MM.1S (cell line): ENCODE results near the gene PMM2.
"Not testable (repeated sequence)": the region's sequence is repeated elsewhere in the genome, so short reads cannot be mapped to it uniquely, and the experiment has no call there.

Experiments
- DNase-seq: peaks from one replicate; pipeline ENCODE4 v3.0.0-alpha.2; 2015
- H2AFZ ChIP-seq: fragments of 300-600 bp; sonication (generic); 2 replicates; pipeline ENCODE4 v1.6.0; 2016; ENCODE audit warnings: antibody characterized with exemption, low read length
- H3F3A ChIP-seq: fragments of 300-600 bp; sonication (generic); 2 replicates; pipeline ENCODE4 v1.6.1; 2016; ENCODE audit warnings: mild to moderate bottlenecking, antibody characterized with exemption, low read length, moderate library complexity, mixed read lengths; ENCODE audit not compliant: insufficient read depth
- H3K27ac ChIP-seq: fragments of 300-600 bp; sonication (generic); 2 replicates; pipeline ENCODE4 v1.5.1; 2016; ENCODE audit warnings: mild to moderate bottlenecking, low read length
- H3K27me3 ChIP-seq: fragments of 300-600 bp; sonication (generic); replicated peaks from 2 replicates; pipeline ENCODE4 v1.6.0; 2016; ENCODE audit warnings: low read length; ENCODE audit not compliant: insufficient read depth
- H3K36me3 ChIP-seq: fragments of 300-600 bp; sonication (generic); replicated peaks from 2 replicates; pipeline ENCODE4 v1.6.1; 2016; ENCODE audit warnings: mild to moderate bottlenecking, low read length, mixed read lengths; ENCODE audit not compliant: insufficient read depth
- H3K4me1 ChIP-seq: fragments of 300-600 bp; sonication (generic); 2 replicates; pipeline ENCODE4 v1.6.1; 2016; ENCODE audit warnings: low read length, mixed read lengths
- H3K4me2 ChIP-seq: fragments of 300-600 bp; sonication (generic); 2 replicates; pipeline ENCODE4 v1.6.0; 2016; ENCODE audit warnings: low read depth, low read length
- H3K4me3 ChIP-seq: fragments of 300-600 bp; sonication (generic); 2 replicates; pipeline ENCODE4 v1.5.1; 2016; ENCODE audit warnings: low read length, mixed read lengths
- H3K79me2 ChIP-seq: fragments of 300-600 bp; sonication (generic); 2 replicates; pipeline ENCODE4 v1.6.1; 2016; ENCODE audit warnings: mixed run types, low read length, mixed read lengths
- H3K9ac ChIP-seq: fragments of 300-600 bp; sonication (generic); 2 replicates; pipeline ENCODE4 v1.6.1; 2016; ENCODE audit warnings: low read length, mixed read lengths
- H3K9me2 ChIP-seq: fragments of 300-600 bp; sonication (generic); replicated peaks from 2 replicates; pipeline ENCODE4 v1.6.1; 2016; ENCODE audit warnings: mild to moderate bottlenecking, low read length, mixed read lengths; ENCODE audit not compliant: insufficient read depth
- H3K9me3 ChIP-seq: fragments of 300-600 bp; sonication (generic); replicated peaks from 2 replicates; pipeline ENCODE4 v1.6.1; 2016; ENCODE audit warnings: mild to moderate bottlenecking, low read length, mixed read lengths; ENCODE audit not compliant: insufficient read depth
- H4K20me1 ChIP-seq: fragments of 300-600 bp; sonication (generic); 2 replicates; pipeline ENCODE4 v1.6.1; 2016; ENCODE audit warnings: mild to moderate bottlenecking, low read length, moderate library complexity, mixed read lengths; ENCODE audit not compliant: insufficient read depth
- CTCF ChIP-seq: fragments of 300-600 bp; sonication (generic); IDR thresholded peaks from 2 replicates; pipeline ENCODE4 v1.5.1; 2016; ENCODE audit warnings: antibody characterized with exemption, low read length, mixed read lengths
- EZH2 ChIP-seq: fragments of 300-600 bp; sonication (generic); optimal IDR thresholded peaks from 2 replicates; pipeline ENCODE3; 2017; ENCODE audit warnings: low read depth, mild to moderate bottlenecking, antibody characterized with exemption, low read length, mixed read lengths
- EZH2phosphoT487 ChIP-seq: fragments of 300-600 bp; sonication (generic); IDR thresholded peaks from 2 replicates; pipeline ENCODE4 v1.6.1; 2018; ENCODE audit warnings: antibody characterized with exemption, low read length

Gene PMM2

GRCh38 chr16:8869212-8869987, 71.8 kb downstream of the PMM2 start:
- Histone ChIP-seq H3K9me3 (no peaks in the 10 kb centered on the region), H3K4me2 (peak overlapping the region; percentile 64), H3K4me3 (peak overlapping the region; percentile 60), H4K20me1 (no peaks in the 10 kb centered on the region), H3K9ac (peak overlapping the region; percentile 52), H2AFZ (peak overlapping the region; percentile 89), H3K27me3 (no peaks in the 10 kb centered on the region), H3K9me2 (no peaks in the 10 kb centered on the region), H3K79me2 (peaks cover 38% of the 10 kb centered on the region), H3K36me3 (no peaks in the 10 kb centered on the region), H3K27ac (no peak overlapping the region), H3F3A (peaks cover 7% of the 10 kb centered on the region; the same call in 1 of the 2 replicates), H3K4me1 (no peaks in the 10 kb centered on the region; the same call in 1 of the 2 replicates)
- no peak for TF ChIP-seq EZH2phosphoT487
- TF ChIP-seq EZH2, result no peak
- TF ChIP-seq CTCF, result no peak
- no peak for DNase-seq

DNA sequence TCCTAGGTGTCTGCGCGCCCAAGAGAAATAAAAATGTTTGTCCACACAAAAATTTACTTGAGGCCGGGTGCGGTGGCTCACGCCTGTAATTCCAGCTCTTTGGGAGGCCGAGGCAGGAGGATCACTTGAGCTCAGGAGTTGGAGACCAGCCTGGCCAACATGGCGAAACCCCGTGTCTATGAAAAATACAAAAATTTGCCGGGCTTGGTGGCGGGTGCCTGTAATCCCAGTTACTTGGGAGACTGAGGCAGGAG, 72.3 kb downstream of the PMM2 start:
- not testable (repeated sequence) for DNase-seq, H3K27ac ChIP-seq

GRCh38 chr16:8872071-8872470, 74.4 kb downstream of the PMM2 start:
- TF ChIP-seq EZH2 (no peak), EZH2phosphoT487 (no peak), CTCF (no peak)
- no peaks in the 10 kb centered on the region; the same call in 1 of the 2 replicates for H3K4me1 ChIP-seq
- no peak overlapping the region for H3K27ac ChIP-seq

More for the DNA sequence above, 72.3 kb downstream of the PMM2 start:
- H2AFZ ChIP-seq, H3K9ac ChIP-seq, H3K27me3 ChIP-seq, H4K20me1 ChIP-seq, H3K4me1 ChIP-seq, H3K9me2 ChIP-seq, H3K9me3 ChIP-seq, H3F3A ChIP-seq, H3K4me3 ChIP-seq, H3K36me3 ChIP-seq: not testable (repeated sequence)
- Histone ChIP-seq H3K4me2 (peak overlapping the region; percentile 64; the same call in 1 of the 2 replicates), H3K79me2 (peaks cover 33% of the 10 kb centered on the region)

More at GRCh38 chr16:8872071-8872470, 74.4 kb downstream of the PMM2 start:
- Histone ChIP-seq H3K4me3 (no peak overlapping the region), H3K36me3 (no peaks in the 10 kb centered on the region), H3K9ac (no peak overlapping the region), H3K4me2 (no peak overlapping the region), H3K9me3 (no peaks in the 10 kb centered on the region), H3F3A (peaks cover 7% of the 10 kb centered on the region; the same call in 1 of the 2 replicates), H4K20me1 (no peaks in the 10 kb centered on the region), H3K9me2 (no peaks in the 10 kb centered on the region), H2AFZ (no peak overlapping the region), H3K27me3 (no peaks in the 10 kb centered on the region), H3K79me2 (peaks cover 12% of the 10 kb centered on the region)
- no peak for DNase-seq
